Measurements from ENCODE around the gene SKIC8.

Gene SKIC8

DNA sequence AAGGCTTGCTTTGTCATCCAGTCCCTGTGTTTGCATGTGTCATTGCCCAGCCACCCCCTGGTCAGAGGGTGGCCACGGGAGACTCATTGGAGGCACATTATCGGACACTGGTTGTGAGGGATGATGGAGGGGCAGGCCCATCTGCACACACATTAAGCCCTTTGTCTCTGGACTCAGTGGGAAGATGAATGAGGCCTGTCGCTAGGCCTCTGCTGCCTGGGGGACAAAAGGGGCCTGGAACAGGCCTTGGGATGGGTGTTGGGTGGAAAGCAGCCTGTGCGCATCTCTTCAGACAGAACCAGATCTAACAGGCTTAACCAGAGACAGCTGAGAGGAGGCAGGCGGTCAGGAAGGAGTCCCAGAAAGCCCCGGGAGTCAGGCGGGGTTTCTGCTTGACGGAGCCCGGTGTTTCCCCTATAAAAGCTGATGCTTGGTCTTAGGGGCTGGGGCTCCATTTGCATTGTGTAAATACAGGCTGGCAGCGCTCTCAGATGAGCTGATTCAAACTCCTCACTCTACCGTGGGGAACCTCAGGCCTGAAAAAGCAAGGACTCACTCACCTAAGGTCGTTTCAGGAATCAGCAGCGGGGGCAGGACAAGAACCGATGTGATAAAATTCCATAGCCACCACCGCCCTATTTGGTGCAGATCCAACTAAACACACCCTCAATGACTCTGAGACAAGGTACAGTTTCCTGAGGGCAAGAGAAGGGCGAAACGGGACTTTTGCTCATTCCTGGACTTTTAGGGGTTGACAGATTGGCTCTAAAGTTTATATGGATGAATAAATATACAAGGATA is 17.1 kb upstream of the SKIC8 start:
- DNase-seq (ENCODE audit: low read depth) = no peak
- no peak for TF ChIP-seq CTCF (IDR thresholded peaks at IDR 0.05; ENCODE audit: low read depth, low read length, missing control alignments)
- no peak overlapping the region for H3K4me3 ChIP-seq (ENCODE audit: low read depth, low read length)

- TF ChIP-seq CTCF (IDR thresholded peaks at IDR 0.05; ENCODE audit: low read depth, low read length, missing control alignments) = peak; percentile 47
- no peak for DNase-seq (ENCODE audit: low read depth)
- no peak overlapping the region for H3K4me3 ChIP-seq (ENCODE audit: low read depth, low read length)
These were observed 16.4 kb upstream of the SKIC8 start for GRCh38 chr15:78315686-78316282.

- no peak for TF ChIP-seq CTCF (IDR thresholded peaks at IDR 0.05; ENCODE audit: low read depth, low read length, missing control alignments)
- no peak for DNase-seq (ENCODE audit: low read depth)
- H3K4me3 ChIP-seq (ENCODE audit: low read depth, low read length) = no peak overlapping the region
These were observed 14.8 kb upstream of the SKIC8 start for GRCh38 chr15:78314181-78314581.

DNA sequence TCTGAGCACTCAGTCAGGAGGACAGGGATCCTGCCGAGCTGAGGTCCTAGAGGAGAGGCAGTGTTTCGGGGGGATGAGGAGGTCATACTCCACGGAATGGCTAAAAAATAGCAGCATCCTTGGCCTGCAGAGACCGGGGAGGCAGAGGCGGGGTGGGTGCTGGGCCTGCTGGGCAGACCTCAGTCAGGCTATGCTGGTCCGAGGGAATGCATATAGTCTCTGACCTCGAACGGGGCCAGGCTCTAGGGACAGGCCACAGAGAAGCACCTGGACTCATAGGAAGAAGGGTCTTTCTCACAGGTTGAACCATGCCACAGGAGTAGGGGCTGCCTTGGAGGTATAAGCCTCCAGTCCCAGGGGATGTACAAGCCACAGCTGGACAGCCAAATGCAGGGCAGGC is 14.0 kb upstream of the SKIC8 start:
- no peak for TF ChIP-seq CTCF (IDR thresholded peaks at IDR 0.05; ENCODE audit: low read depth, low read length, missing control alignments)
- no peak overlapping the region for H3K4me3 ChIP-seq (ENCODE audit: low read depth, low read length)
- DNase-seq (ENCODE audit: low read depth) = no peak

DNA sequence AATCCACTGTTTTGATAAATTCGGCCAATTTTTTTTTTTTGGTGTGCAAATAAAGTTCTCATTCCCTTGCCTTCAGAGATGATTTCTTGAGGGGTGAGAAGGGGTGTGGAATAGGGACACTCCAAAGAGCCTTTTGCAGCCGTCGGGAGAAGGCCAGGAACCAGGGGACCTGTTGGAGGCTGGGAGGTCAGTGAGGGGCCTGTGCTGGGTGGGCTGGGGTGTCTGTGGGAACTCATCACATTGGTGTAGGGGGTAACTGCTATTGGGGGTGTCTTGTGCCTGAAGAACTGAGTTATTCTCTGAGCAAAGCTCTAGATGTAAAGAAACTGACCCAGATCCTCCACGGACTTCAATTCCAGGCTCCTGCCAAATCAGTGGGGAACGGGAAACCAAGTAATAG is 13.5 kb upstream of the SKIC8 start:
- DNase-seq (ENCODE audit: low read depth) = no peak
- no peak for TF ChIP-seq CTCF (IDR thresholded peaks at IDR 0.05; ENCODE audit: low read depth, low read length, missing control alignments)

DNA sequence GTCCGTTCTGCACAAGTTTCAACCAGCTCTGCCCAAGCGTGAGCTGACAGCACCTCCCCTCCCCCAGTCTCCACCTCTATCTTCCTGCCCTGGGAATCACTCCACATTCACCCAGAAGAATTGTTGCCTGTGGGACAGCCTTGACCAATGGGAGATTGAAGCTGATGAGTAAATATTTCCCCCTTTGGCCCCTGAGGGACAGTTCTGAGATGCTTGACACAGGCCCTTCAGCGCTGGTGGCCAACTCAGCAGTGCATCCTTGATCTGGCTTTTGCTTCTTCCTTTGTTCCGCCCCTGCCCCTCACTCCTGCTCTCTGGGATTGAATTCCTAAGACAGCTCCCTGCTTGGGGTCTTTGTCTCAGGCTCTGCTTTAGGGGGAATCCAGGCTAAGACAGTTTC is 13.1 kb upstream of the SKIC8 start:
- no peak overlapping the region for H3K4me3 ChIP-seq (ENCODE audit: low read depth, low read length)
- DNase-seq (ENCODE audit: low read depth) = no peak
- TF ChIP-seq CTCF (IDR thresholded peaks at IDR 0.05; ENCODE audit: low read depth, low read length, missing control alignments) = no peak

More for the DNA sequence above, 13.5 kb upstream of the SKIC8 start:
- no peak overlapping the region for H3K4me3 ChIP-seq (ENCODE audit: low read depth, low read length)

DNA sequence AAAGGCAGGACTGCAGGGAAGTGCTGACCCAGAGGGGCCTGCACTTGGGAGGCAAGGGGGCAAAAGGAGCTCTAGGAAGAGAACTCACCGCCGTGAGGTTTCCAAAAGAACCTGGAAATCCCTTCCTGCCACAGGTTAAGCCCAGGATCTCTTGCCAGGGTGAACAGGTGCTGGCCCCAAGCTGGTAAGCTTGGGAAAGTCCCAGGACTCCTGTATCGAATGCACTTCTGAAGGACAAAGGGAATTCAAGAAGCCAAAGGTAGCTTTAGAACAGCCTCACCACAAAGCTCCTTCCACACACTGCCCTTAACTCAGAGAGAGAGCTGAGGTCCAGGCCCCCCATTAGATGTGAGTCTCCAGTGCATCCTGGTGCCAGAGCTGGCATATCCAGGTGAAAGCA is 11.9 kb upstream of the SKIC8 start:
- DNase-seq (ENCODE audit: low read depth) = no peak
- H3K4me3 ChIP-seq (ENCODE audit: low read depth, low read length) = no peak overlapping the region
- no peak for TF ChIP-seq CTCF (IDR thresholded peaks at IDR 0.05; ENCODE audit: low read depth, low read length, missing control alignments)

Data from GM12864 (cell line).